Esophagus (tissue), 2 donors: ENCODE data around the gene PRIMA1. TPM values are rescaled to one million over a fixed set of nuclear protein-coding genes. Genes with fewer than 3 reads are reported as not detected.
A peak's percentile ranks its signal among the peaks of the same experiment; 100 is the strongest.
"Not testable (repeated sequence)": the region's sequence is repeated elsewhere in the genome, so short reads cannot be mapped to it uniquely, and the experiment has no call there.

ENCODE experiments used
- H3K27ac ChIP-seq, 2 donors: one replicate each; pipeline ENCODE4 v1.5.1; 2013; ENCODE audit warnings: low read depth in 2 of 2, mild to moderate bottlenecking in 2 of 2, inconsistent platforms in 1 of 2, low read length in 1 of 2, moderate library complexity in 1 of 2
- H3K27me3 ChIP-seq, 2 donors: one replicate each; pipeline ENCODE4 v1.6.1; 2013; ENCODE audit warnings: low read length in 2 of 2, control low read depth in 1 of 2, mild to moderate bottlenecking in 1 of 2; ENCODE audit not compliant: insufficient read depth in 2 of 2, control insufficient read depth in 1 of 2
- H3K36me3 ChIP-seq, 2 donors: one replicate each; pipeline ENCODE4 v1.6.1; 2013; ENCODE audit warnings: low read length in 1 of 2; ENCODE audit not compliant: control insufficient read depth in 2 of 2, insufficient read depth in 2 of 2
- H3K4me1 ChIP-seq, 2 donors: one replicate each; pipeline ENCODE4 v1.6.1; 2013; ENCODE audit warnings: low read length in 1 of 2; ENCODE audit not compliant: control insufficient read depth in 2 of 2, insufficient read depth in 2 of 2
- H3K4me3 ChIP-seq, 2 donors: one replicate each; pipeline ENCODE4 v1.5.1; 2013; ENCODE audit warnings: low read length in 2 of 2, mild to moderate bottlenecking in 2 of 2, low read depth in 1 of 2, moderate library complexity in 1 of 2
- H3K9me3 ChIP-seq, 2 donors: one replicate each; pipeline ENCODE4 v1.6.1; 2013; ENCODE audit warnings: mild to moderate bottlenecking in 2 of 2, low read depth in 1 of 2, low read length in 1 of 2, moderate library complexity in 1 of 2; ENCODE audit not compliant: control insufficient read depth in 2 of 2, insufficient read depth in 1 of 2
- WGBS, 2 donors: extraction: QIAGEN DNeasy Blood & Tissue Kit; methylation state at CpG; one replicate each; pipeline ENCODE4 v1.1.7; 2013; 5-methylcytosine and 5-hydroxymethylcytosine counted together
- polyA plus RNA-seq, 2 donors: library from polyadenylated mRNA; stranded (reverse); fragments of 200-250 nt; gene quantifications; one replicate each; pipeline ENCODE4 v1.2.3, GENCODE V29; 2013
- donor health status: healthy with polysubstance abuse.
- donor health status: Bipolar disorder and iron deficiency.

PRIMA1 gene
- polyA plus RNA-seq, 2 donors, result 1.7 to 2.9 TPM

GRCh38 chr14:93821051-93821450 lies 32.8 kb upstream of the PRIMA1 start:
- Histone ChIP-seq H3K27me3 (no peaks in the 10 kb centered on the region), H3K27ac (no peak overlapping the region), H3K4me1 (no peaks in the 10 kb centered on the region), H3K4me3 (no peak overlapping the region), H3K9me3 (no peaks in the 10 kb centered on the region), H3K36me3 (no peaks in the 10 kb centered on the region)
- WGBS, 2 donors, result 74 to 76% methylated on average over 6 of the region's 6 CpGs

- Histone ChIP-seq H3K27me3 (no peaks in the 10 kb centered on the region), H3K36me3 (no peaks in the 10 kb centered on the region), H3K4me3 (no peak overlapping the region), H3K4me1 (no peaks in the 10 kb centered on the region), H3K9me3 (no peaks in the 10 kb centered on the region), H3K27ac (no peak overlapping the region)
- WGBS, 2 donors, result 85 to 92% methylated on average over 10 of the region's 10 CpGs
Observed at GRCh38 chr14:93818857-93819256, 30.6 kb upstream of the PRIMA1 start.

GRCh38 chr14:93811676-93812075 lies 23.4 kb upstream of the PRIMA1 start:
- H3K4me3 ChIP-seq, result no peak overlapping the region
- no peak overlapping the region for H3K27ac ChIP-seq
- H3K27me3 ChIP-seq, result no peaks in the 10 kb centered on the region
- peaks cover 2 to 5% of the 10 kb centered on the region in 2 donors for H3K9me3 ChIP-seq
- H3K36me3 ChIP-seq, result no peaks in the 10 kb centered on the region
- peaks cover 0 to 3% of the 10 kb centered on the region in 2 donors for H3K4me1 ChIP-seq
- 73 to 80% methylated on average over 8 of the region's 8 CpGs for WGBS, 2 donors

- 85 to 97% methylated on average over 1 of the region's 1 CpG for WGBS, 2 donors
- H3K4me1 ChIP-seq, result peaks cover 0 to 3% of the 10 kb centered on the region in 2 donors
- no peaks in the 10 kb centered on the region for H3K36me3 ChIP-seq
- H3K4me3 ChIP-seq, result no peak overlapping the region
- no peaks in the 10 kb centered on the region for H3K27me3 ChIP-seq
- peaks cover 2 to 5% of the 10 kb centered on the region in 2 donors for H3K9me3 ChIP-seq
- no peak overlapping the region for H3K27ac ChIP-seq
Observed at GRCh38 chr14:93811020-93811419, 22.7 kb upstream of the PRIMA1 start.

GRCh38 chr14:93809491-93810420 lies 21.5 kb upstream of the PRIMA1 start:
- 59 to 62% methylated on average over 6 of the region's 6 CpGs for WGBS, 2 donors
- H3K36me3 ChIP-seq, H3K27ac ChIP-seq, H3K4me1 ChIP-seq, H3K27me3 ChIP-seq, H3K9me3 ChIP-seq, H3K4me3 ChIP-seq: not testable (repeated sequence)

GRCh38 chr14:93804654-93805053 lies 16.4 kb upstream of the PRIMA1 start:
- Histone ChIP-seq H3K4me3 (no peak overlapping the region), H3K4me1 (peaks cover 0 to 6% of the 10 kb centered on the region in 2 donors), H3K36me3 (no peaks in the 10 kb centered on the region), H3K27me3 (no peaks in the 10 kb centered on the region), H3K27ac (no peak overlapping the region), H3K9me3 (peaks cover 2% of the 10 kb centered on the region in 2 donors)
- 57 to 63% methylated on average over 9 of the region's 9 CpGs for WGBS, 2 donors

- Histone ChIP-seq H3K4me3 (no peak overlapping the region), H3K27ac (no peak overlapping the region), H3K36me3 (no peaks in the 10 kb centered on the region), H3K4me1 (peaks cover 0 to 6% of the 10 kb centered on the region in 2 donors), H3K27me3 (no peaks in the 10 kb centered on the region), H3K9me3 (peaks cover 0 to 2% of the 10 kb centered on the region in 2 donors)
- 75 to 79% methylated on average over 15 of the region's 15 CpGs for WGBS, 2 donors
Observed at GRCh38 chr14:93803408-93804318, 15.4 kb upstream of the PRIMA1 start.

- WGBS, 2 donors, result 50 to 60% methylated on average over 8 of the region's 8 CpGs
- H3K4me1 ChIP-seq, result peaks cover 0 to 5% of the 10 kb centered on the region in 2 donors
- H3K27ac ChIP-seq, result peak overlapping the region; percentile 40 to 52
- H3K27me3 ChIP-seq, result no peaks in the 10 kb centered on the region
- H3K4me3 ChIP-seq, result no peak overlapping the region
- H3K36me3 ChIP-seq, result no peaks in the 10 kb centered on the region
- no peaks in the 10 kb centered on the region for H3K9me3 ChIP-seq
Observed at GRCh38 chr14:93799989-93800921, 12.0 kb upstream of the PRIMA1 start.

- Histone ChIP-seq H3K4me3 (no peak overlapping the region), H3K9me3 (no peaks in the 10 kb centered on the region), H3K27ac (peak overlapping the region in 1 of 2 donors; percentile 52), H3K4me1 (peaks cover 0 to 5% of the 10 kb centered on the region in 2 donors), H3K36me3 (no peaks in the 10 kb centered on the region), H3K27me3 (no peaks in the 10 kb centered on the region)
- 63 to 74% methylated on average over 4 of the region's 4 CpGs for WGBS, 2 donors
Observed at GRCh38 chr14:93799617-93799988, 11.3 kb upstream of the PRIMA1 start.
